Tibial nerve (tissue), 4 donors: ENCODE measurements around the gene ADD2. TPM values are rescaled to one million over a fixed set of nuclear protein-coding genes. Genes with fewer than 3 reads are reported as not detected.

Source experiments
- DNase-seq, 2 donors: peaks; one replicate each; pipeline ENCODE4 v3.0.0-alpha.2; 2019; ENCODE audit warnings: low spot score in 2 of 2
- H3K27ac ChIP-seq, 4 donors: fragments of 200-600 bp; sonication (generic) in 3 of 4; one replicate each; pipeline ENCODE4 v1.5.1; 2017 to 2019; ENCODE audit warnings: mild to moderate bottlenecking in 1 of 4
- H3K27me3 ChIP-seq, 2 donors: fragments of 200-600 bp; sonication (generic) in 1 of 2; one replicate each; pipeline versions ENCODE4 v1.5.1 to v1.6.0; 2017 to 2019
- H3K36me3 ChIP-seq, 3 donors: fragments of 200-600 bp; sonication (generic); one replicate each; pipeline ENCODE4 v1.5.1; 2018 to 2019
- H3K4me1 ChIP-seq, 4 donors: fragments of 200-600 bp; sonication (generic) in 3 of 4; one replicate each; pipeline ENCODE4 v1.5.1; 2017 to 2019
- H3K4me3 ChIP-seq, 4 donors: fragments of 200-600 bp; sonication (generic) in 3 of 4; one replicate each; pipeline ENCODE4 v1.5.1; 2017 to 2019; ENCODE audit warnings: mild to moderate bottlenecking in 1 of 4, moderate library complexity in 1 of 4
- H3K9me3 ChIP-seq, 4 donors: fragments of 200-600 bp; sonication (generic) in 3 of 4; one replicate each; pipeline ENCODE4 v1.5.1; 2017 to 2019
- EP300 ChIP-seq, 2 donors: sonication (generic); formaldehyde crosslinking; IDR thresholded peaks; one replicate each; pipeline ENCODE4 v1.6.1; 2017; ENCODE audit warnings: antibody characterized with exemption in 2 of 2, mild to moderate bottlenecking in 1 of 2
- POLR2A ChIP-seq, 2 donors: fragments of 450-650 bp; IDR thresholded peaks; one replicate each; pipeline ENCODE4 v1.6.1; 2017; ENCODE audit warnings: antibody characterized with exemption in 2 of 2, mild to moderate bottlenecking in 2 of 2, moderate library complexity in 2 of 2
- WGBS, 2 donors: methylation state at CpG; one replicate each; pipeline ENCODE4 v1.1.5; 2018; 5-methylcytosine and 5-hydroxymethylcytosine counted together
- total RNA-seq, 4 donors: library from RNA; depleted of rRNA; stranded (reverse); fragments of >200 nt; gene quantifications; one replicate each; pipeline ENCODE4 v1.1.0, GENCODE V29; 2016
- TF ChIP-seq, protein P1 (sequence below), 5 experiments: fragments of 200-600 bp in 3 of 5; fragments of 450-650 bp in 2 of 5; sonication (generic) in 3 of 5; IDR thresholded peaks; one replicate each; pipeline ENCODE4 v1.5.1; 2016 to 2019; ENCODE audit warnings: antibody characterized with exemption in 5 of 5, mild to moderate bottlenecking in 3 of 5, moderate library complexity in 2 of 5

ADD2 gene
- total RNA-seq, 4 donors from 2014 or later: 0.63 to 6.0 (median 3.2) TPM

DNA sequence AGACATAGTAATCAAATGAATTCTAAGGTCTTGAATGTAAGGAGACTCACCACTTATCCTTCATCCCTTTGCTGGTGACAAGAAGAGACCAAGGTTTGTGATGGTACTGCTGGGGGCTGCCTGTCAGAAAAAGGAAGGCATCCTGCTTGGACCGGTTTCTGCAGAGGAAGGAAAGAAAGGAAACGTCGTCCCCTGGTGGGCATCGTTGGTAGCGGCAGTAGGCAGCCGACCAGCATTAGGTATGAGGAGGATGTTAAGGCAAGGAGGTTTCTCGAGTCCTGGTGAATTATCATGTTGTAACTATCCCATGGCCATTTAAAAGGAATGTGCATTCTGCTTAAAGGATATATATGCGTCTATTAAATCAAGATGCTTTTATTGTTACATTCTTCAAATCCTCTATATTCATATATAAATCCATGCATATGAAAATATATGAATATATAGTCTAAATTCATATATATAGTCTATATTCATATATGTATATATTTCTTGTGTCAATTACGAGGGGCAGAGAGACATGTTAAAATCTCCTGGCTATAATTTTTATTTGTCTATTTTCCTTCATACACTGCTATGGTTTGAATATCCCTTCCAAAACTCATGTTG is 120.0 kb downstream of the ADD2 start:
- Histone ChIP-seq H3K36me3 (no peaks in the 10 kb centered on the region), H3K4me3 (no peak overlapping the region), H3K27ac (no peak overlapping the region), H3K4me1 (no peaks in the 10 kb centered on the region), H3K27me3 (no peaks in the 10 kb centered on the region), H3K9me3 (peaks cover 0 to 7% (median 0%) of the 10 kb centered on the region in 4 donors)
- DNase-seq: peak; percentile 36 to 54
- 4% methylated on average over 9 of the region's 9 CpGs for WGBS, 2 donors
- TF ChIP-seq POLR2A (IDR thresholded peaks at IDR 0.05): no peak
- TF ChIP-seq, protein P1, sequence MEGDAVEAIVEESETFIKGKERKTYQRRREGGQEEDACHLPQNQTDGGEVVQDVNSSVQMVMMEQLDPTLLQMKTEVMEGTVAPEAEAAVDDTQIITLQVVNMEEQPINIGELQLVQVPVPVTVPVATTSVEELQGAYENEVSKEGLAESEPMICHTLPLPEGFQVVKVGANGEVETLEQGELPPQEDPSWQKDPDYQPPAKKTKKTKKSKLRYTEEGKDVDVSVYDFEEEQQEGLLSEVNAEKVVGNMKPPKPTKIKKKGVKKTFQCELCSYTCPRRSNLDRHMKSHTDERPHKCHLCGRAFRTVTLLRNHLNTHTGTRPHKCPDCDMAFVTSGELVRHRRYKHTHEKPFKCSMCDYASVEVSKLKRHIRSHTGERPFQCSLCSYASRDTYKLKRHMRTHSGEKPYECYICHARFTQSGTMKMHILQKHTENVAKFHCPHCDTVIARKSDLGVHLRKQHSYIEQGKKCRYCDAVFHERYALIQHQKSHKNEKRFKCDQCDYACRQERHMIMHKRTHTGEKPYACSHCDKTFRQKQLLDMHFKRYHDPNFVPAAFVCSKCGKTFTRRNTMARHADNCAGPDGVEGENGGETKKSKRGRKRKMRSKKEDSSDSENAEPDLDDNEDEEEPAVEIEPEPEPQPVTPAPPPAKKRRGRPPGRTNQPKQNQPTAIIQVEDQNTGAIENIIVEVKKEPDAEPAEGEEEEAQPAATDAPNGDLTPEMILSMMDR (IDR thresholded peaks at IDR 0.05): peak; percentile 72 to 92 (median 74)

DNA sequence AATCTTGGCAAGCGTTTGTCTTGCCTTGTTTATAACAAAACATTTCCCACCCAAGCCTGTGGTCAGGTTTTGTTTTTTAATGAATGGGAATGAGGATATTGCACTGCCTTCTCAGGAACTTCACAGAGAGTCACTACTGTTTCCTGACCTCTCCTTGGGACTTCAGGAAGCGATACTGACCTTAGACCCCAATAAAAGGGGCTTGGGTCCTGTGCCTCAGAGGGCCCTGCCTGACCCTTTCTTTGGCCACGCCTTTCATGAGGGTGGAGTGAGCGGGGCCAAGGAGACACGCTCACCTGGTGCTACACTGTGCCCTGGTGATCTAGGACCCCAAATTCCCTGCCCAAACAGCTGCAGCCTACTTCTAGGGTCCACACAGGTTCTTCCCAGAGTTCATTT is 121.6 kb downstream of the ADD2 start:
- Histone ChIP-seq H3K36me3 (no peaks in the 10 kb centered on the region), H3K9me3 (peaks cover 0 to 2% (median 0%) of the 10 kb centered on the region in 4 donors), H3K4me3 (no peak overlapping the region), H3K4me1 (no peaks in the 10 kb centered on the region), H3K27ac (no peak overlapping the region), H3K27me3 (no peaks in the 10 kb centered on the region)
- DNase-seq: no peak
- no peak for TF ChIP-seq EP300 (IDR thresholded peaks at IDR 0.05)
- no peak for TF ChIP-seq POLR2A (IDR thresholded peaks at IDR 0.05)
- TF ChIP-seq, protein P1 (IDR thresholded peaks at IDR 0.05): no peak
- 61 to 67% methylated on average over 5 of the region's 5 CpGs for WGBS, 2 donors

DNA sequence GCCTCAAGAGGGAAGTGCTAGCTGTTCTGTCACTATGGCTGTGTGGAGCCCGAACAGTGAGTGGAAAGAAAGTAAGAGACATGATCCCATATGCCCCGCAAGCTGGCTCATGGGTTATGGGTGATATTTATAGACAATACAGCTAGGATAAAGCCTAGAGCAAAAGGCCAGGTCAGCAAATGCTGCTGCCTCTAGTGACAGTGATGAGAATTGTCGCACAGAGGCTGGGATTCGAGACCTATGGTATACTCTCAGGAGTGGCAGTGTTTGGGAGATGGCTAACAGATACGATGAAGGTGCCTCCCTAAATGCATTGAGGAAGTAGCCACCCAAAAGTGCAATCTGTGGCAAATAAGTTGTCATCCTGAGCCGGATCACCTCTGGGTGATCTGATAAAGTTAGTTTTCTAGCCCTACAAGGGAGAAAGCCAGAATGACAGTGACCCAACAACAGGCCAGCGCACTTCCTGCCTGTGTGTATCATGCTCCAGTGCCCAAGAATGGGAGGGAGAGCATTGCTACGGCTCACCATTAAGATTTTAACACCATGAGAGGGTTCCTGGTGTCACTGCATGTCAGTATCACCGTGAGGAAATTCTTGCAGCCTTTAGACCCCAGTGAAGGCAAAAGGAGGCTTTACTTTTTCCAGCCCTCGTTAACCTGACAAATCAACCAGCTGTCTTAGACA is 122.1 kb downstream of the ADD2 start:
- WGBS, 2 donors: 53 to 60% methylated on average over 10 of the region's 10 CpGs
- no peak for TF ChIP-seq EP300 (IDR thresholded peaks at IDR 0.05)
- no peak for TF ChIP-seq POLR2A (IDR thresholded peaks at IDR 0.05)
- TF ChIP-seq, protein P1 (IDR thresholded peaks at IDR 0.05): no peak
- DNase-seq: no peak
- H3K4me3 ChIP-seq: no peak overlapping the region
- no peaks in the 10 kb centered on the region for H3K27me3 ChIP-seq
- no peaks in the 10 kb centered on the region for H3K9me3 ChIP-seq
- H3K4me1 ChIP-seq: no peaks in the 10 kb centered on the region
- H3K36me3 ChIP-seq: no peaks in the 10 kb centered on the region
- no peak overlapping the region for H3K27ac ChIP-seq

DNA sequence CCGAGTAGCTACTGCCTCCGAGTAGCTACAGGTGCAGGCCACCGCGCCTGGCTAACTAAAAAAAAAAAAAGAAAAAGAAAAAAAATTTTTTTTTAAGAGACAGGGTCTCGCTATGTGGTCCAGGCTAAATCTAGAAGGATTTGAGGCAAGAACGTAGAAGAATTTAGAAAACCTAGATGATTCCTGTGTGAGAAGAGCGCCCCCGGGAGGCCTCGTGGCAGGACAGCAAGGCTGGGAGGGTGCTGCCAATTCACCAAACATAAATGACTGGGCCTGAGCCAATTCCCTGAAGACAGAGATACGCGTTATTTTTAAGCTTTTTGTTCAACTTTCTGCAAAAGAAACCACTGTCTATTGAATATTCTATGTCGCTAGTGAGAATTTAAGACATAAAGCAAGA is 124.3 kb downstream of the ADD2 start:
- DNase-seq: no peak
- TF ChIP-seq, protein P1 (IDR thresholded peaks at IDR 0.05): peak in 1 of 5 experiments; percentile 7
- TF ChIP-seq POLR2A (IDR thresholded peaks at IDR 0.05): no peak
- no peak for TF ChIP-seq EP300 (IDR thresholded peaks at IDR 0.05)
- Histone ChIP-seq H3K9me3 (no peaks in the 10 kb centered on the region), H3K4me1 (no peaks in the 10 kb centered on the region), H3K4me3 (no peak overlapping the region), H3K36me3 (no peaks in the 10 kb centered on the region), H3K27ac (no peak overlapping the region), H3K27me3 (no peaks in the 10 kb centered on the region)
- WGBS, 2 donors: 49 to 55% methylated on average over 12 of the region's 12 CpGs

DNA sequence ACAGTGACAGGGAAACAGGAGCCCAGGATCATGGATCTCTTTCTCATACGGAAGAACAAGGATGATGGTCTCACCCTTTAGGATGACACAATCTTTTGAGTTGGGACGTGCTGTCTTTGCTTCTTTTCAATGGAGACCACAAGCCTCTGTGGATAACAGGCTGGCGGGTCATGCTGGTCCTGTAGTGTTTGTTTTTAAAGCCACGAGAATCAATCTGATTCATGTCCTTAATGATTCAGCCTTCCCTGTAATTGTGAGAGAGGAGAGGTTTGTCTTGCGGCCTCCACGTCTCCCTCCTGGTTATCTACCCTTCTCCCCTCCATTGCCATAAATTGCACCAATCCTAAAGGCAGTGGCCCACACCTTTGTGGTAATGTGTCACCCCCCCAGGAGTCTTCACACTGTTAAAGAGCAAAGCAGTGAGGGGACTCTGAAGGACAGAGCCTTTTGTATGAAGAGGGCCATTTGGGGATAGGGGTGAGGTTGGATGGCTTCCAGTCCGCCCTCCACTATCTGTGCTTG is 126.7 kb downstream of the ADD2 start:
- 71 to 75% methylated on average over 7 of the region's 7 CpGs for WGBS, 2 donors
- H3K36me3 ChIP-seq: no peaks in the 10 kb centered on the region
- H3K4me1 ChIP-seq: no peaks in the 10 kb centered on the region
- no peak overlapping the region for H3K27ac ChIP-seq
- H3K4me3 ChIP-seq: no peak overlapping the region
- TF ChIP-seq EP300 (IDR thresholded peaks at IDR 0.05) (no peak), POLR2A (IDR thresholded peaks at IDR 0.05) (no peak)
- TF ChIP-seq, protein P1 (IDR thresholded peaks at IDR 0.05): no peak
- no peak for DNase-seq
- H3K9me3 ChIP-seq: no peaks in the 10 kb centered on the region
- H3K27me3 ChIP-seq: no peaks in the 10 kb centered on the region
